ENCODE measurements around the gene RAD23A.

DNA sequence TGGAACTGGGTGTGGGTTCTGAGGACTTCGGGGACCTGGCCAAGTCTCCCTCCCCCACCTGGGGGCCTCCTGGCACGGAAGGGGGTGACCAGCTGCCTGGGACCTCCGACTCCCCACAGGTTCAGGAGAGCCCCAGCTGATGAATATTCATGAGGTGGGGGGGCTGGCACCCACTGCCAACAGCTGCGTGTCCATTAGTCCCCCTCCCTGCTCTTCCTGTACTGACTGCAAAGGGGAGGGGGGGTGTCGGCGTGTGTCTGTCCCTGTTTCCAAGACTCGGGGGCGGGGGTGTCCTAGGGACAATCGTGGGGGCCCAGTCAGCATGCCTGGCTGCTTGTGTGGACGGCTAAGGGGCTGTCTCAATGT is 39.0 kb downstream of the RAD23A start:
- TF ChIP-seq, protein P1, sequence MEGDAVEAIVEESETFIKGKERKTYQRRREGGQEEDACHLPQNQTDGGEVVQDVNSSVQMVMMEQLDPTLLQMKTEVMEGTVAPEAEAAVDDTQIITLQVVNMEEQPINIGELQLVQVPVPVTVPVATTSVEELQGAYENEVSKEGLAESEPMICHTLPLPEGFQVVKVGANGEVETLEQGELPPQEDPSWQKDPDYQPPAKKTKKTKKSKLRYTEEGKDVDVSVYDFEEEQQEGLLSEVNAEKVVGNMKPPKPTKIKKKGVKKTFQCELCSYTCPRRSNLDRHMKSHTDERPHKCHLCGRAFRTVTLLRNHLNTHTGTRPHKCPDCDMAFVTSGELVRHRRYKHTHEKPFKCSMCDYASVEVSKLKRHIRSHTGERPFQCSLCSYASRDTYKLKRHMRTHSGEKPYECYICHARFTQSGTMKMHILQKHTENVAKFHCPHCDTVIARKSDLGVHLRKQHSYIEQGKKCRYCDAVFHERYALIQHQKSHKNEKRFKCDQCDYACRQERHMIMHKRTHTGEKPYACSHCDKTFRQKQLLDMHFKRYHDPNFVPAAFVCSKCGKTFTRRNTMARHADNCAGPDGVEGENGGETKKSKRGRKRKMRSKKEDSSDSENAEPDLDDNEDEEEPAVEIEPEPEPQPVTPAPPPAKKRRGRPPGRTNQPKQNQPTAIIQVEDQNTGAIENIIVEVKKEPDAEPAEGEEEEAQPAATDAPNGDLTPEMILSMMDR (IDR thresholded peaks at IDR 0.05 in 2 of 3, conservative IDR thresholded peaks at IDR 0.05 in 1 of 3; ENCODE audit: insufficient read depth in 2 of 3, low read depth in 1 of 3, low read length in 3 of 3), result no peak
- TF ChIP-seq ZBTB8A (IDR thresholded peaks at IDR 0.05; ENCODE audit: partially characterized antibody), result no peak

All from K562 (cell line).